ENCODE data around the gene SENP6.

- TF ChIP-seq FOXA1 (IDR thresholded peaks at IDR 0.05) (no peak), RXRA (IDR thresholded peaks at IDR 0.05) (no peak), REST (IDR thresholded peaks at IDR 0.05) (no peak), CTCF (IDR thresholded peaks at IDR 0.05; ENCODE audit: low read depth, low read length, missing input control) (no peak), ZBTB33 (IDR thresholded peaks at IDR 0.05) (no peak), RAD21 (IDR thresholded peaks at IDR 0.05) (no peak), JUND (IDR thresholded peaks at IDR 0.05) (no peak), TAF1 (conservative IDR thresholded peaks at IDR 0.05) (no peak), GABPA (IDR thresholded peaks at IDR 0.05 in 1 of 2, conservative IDR thresholded peaks at IDR 0.05 in 1 of 2) (no peak)
These were observed 154.0 kb downstream of the SENP6 start for GRCh38 chr6:75755704-75756103.

Data from liver (tissue), 3 donors.